Activated CD4-positive, alpha-beta T cell treated with anti-CD3 and anti-CD28 coated beads for 1 hour (primary cell): ENCODE results near the gene HACD3.
"Not testable (repeated sequence)": the region's sequence is repeated elsewhere in the genome, so short reads cannot be mapped to it uniquely, and the experiment has no call there.

Experiments
- DNase-seq: peaks from one replicate; pipeline ENCODE4 v3.0.0-alpha.2; 2020

The HACD3 gene

DNA sequence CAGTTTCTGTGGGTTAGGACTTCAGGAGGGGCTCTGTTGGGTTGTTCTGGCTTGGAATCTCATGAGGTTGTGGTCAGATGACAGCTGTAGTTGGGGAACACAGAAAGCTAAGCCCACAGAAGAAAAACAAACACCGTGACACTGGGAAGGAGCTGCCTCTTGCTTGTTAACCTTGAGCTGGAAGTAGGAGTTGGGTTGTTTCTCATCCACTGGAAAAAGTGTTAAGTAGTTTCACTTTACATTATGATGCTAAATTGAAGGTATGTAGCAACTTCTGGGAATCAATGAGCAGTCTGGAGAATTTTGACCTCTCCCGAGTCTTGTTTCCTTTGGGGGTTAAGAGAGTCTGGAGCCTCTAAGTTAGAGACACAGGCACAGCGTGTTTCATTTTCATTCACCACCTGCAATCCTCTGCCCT is 20.4 kb downstream of the HACD3 start:
- DNase-seq: no peak

DNA sequence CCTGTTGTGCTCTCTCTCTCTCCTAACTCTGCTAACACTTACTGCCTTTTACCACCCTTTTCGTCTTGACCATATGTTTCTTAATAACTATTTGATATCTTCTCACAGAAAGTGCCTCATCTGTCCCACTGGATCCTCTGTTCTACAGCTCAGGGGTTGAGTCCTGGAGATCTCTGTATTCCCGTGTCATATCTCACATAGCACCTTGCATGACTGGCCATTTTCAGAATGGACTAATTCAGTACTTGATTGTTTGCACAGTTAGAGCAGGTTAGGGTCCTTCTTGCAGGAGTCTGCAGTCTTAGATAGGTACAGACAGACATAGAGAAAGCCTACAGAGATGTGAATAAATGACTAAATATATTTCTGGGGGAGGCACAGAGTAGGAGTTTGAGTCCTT is 20.9 kb downstream of the HACD3 start:
- no peak for DNase-seq

DNA sequence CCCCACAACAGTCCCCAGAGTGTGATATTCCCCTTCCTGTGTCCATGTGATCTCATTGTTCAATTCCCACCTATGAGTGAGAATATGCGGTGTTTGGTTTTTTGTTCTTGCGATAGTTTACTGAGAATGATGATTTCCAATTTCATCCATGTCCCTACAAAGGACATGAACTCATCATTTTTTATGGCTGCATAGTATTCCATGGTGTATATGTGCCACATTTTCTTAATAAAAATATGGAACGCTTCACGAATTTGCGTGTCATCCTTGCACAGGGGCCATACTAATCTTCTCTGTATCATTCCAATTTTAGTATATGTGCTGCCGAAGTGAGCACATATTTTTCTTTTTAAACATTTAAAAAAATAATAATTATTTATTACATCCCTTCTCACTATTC is 22.6 kb downstream of the HACD3 start:
- not testable (repeated sequence) for DNase-seq

- no peak for DNase-seq
Observed at GRCh38 chr15:65553691-65554090, 23.4 kb downstream of the HACD3 start.

DNA sequence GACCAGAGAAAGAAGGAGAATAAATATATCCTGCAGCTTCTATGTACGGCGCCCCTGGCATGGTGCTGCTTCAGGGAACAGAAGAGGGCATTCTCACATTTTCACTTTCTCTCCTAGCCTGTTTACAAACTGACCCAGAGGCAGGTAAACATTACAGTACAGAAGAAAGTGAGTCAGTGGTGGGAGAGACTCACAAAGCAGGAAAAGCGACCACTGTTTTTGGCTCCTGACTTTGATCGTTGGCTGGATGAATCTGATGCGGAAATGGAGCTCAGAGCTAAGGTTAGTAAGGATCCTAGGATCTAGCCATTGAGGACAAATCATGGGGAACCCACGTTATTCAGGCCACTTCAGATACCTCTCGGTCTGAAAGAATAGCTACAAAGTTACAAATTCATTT is 26.4 kb downstream of the HACD3 start:
- no peak for DNase-seq

GRCh38 chr15:65558336-65558735 is 28.1 kb downstream of the HACD3 start:
- no peak for DNase-seq

DNA sequence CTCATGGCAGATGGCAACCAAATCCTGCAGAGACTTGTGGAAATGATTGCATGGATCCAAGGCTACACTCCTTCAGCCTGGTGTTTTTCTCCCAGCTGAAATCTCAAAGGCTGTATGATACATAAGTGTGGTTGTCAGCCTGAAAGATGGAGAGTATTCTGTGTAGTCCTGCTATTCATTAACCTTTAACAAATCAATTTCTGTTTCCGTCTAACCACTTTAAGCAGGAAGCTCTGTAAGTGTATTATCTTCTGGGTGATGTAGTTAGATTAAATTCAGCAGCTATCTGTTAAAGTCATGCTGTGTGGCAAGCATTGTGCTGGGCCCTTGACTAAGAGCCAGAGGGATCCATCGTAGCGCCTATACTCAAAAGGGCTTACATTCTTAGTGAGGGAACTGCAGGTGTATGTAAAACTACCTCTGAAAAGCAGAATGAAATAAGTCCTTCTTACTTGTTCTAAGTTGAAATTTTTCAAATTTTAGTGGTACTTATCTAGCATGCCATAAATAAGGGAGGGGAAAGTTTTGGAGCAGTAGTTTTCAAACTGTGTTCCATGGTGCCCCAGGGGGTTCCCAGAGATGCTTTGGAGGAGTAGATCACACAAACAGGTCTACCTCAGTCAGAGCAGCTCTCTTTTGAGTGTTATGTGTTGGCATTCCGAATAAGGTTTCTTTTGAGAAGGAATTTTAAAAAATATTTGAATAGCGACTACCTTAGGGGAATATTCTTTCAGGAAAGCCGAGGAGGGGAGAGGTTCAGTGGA is 28.9 kb downstream of the HACD3 start:
- no peak for DNase-seq

GRCh38 chr15:65559941-65560340 is 29.7 kb downstream of the HACD3 start:
- DNase-seq: no peak

- no peak for DNase-seq
Observed at GRCh38 chr15:65561934-65562333, 31.7 kb downstream of the HACD3 start.

DNA sequence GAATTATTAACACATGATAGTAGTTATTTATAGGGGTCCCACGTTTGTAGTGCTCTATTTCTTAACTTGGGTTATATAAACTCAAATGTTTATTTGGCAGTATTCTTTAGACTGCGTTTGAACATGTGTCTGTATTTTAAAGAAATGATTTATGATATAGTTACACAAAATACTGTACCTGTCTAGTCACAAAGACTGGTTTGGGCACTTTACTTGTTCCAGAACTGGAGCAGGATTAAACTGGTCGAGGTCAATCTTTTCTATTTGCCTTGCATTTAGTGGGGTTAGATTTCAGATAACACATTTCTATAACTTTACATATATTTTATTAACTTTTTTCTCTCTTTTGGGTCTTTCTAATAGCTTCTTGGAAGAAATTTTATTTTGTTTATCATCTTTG is 39.5 kb downstream of the HACD3 start:
- no peak for DNase-seq

GRCh38 chr15:65571971-65572370 is 41.7 kb downstream of the HACD3 start:
- DNase-seq: no peak

DNA sequence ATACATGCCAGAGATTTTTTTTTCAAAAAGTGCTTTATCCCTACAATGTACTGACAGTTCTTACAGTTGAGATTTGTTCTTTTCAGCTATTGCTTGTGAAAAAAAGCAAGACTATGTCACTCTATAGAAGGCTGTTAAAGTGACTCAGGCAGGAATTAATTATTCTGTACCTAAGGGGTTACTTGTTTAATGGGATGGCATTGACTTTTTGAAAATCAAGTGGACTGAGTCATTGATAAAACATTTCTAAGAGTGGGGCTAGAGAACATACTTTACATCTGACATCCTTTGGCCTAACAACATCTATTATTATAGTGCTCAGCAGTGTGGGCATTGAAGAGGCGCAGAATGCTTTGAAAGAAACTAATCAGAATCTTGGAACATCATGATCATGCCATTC is 46.4 kb downstream of the HACD3 start:
- no peak for DNase-seq

- no peak for DNase-seq
Observed at GRCh38 chr15:65577129-65577996, 47.1 kb downstream of the HACD3 start.

DNA sequence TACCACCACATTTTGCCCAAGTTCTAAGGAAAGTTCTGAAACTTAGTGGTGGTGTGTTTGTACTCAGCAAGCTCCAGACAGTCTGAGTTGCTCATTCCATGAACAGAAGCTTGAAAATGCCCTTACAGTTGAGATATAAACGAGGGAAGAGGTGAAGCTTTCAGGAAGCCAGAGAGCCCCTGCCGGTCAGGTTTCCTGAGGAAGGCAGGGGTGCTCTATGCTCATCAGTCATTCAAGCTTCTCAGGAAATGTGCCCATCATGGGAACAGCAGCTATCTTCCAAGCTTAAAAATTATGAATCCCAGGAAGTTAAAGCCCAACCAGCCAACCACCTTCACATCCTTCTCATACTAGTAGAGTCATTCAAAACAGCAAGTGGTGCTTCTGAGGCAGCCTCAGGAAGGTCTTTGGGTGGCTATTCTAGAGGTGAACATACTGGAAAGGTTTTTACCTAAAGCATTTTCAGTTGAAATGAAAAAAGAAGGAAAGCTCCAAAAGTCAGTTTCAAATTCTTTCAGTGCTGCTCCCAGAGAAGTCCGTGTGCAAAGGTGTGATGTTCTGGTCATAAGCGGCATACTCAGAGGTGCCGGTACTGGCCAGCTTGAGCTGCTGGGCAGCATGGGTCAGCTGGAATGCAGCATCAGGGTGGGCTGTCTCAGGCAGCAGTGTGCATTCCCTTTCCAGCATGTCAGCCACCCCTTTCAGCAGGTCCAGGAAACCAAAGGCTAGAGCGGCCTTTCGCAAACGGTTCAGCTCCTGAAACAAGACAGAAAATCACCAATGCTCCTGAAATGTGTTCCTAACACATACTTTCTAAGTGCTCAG is 48.9 kb downstream of the HACD3 start:
- no peak for DNase-seq

DNA sequence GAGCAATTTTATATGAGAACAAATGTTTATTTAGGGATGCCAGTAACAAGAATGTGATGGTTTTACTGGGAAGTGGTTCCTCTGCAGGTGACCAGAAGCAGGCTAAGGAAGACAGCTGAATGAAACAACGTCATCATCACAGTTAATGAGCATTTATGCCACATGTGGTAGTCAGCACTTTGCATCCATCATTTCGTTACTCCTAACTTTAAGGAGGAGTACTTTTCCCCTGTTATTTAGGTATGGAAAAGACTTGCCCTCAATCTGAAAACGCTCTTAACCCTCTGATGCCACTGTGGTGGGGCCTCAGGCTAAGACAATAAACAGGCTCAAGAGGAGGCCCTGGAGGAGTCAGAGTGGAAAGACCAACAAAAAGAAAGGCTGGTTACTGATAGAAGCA is 49.5 kb downstream of the HACD3 start:
- no peak for DNase-seq

DNA sequence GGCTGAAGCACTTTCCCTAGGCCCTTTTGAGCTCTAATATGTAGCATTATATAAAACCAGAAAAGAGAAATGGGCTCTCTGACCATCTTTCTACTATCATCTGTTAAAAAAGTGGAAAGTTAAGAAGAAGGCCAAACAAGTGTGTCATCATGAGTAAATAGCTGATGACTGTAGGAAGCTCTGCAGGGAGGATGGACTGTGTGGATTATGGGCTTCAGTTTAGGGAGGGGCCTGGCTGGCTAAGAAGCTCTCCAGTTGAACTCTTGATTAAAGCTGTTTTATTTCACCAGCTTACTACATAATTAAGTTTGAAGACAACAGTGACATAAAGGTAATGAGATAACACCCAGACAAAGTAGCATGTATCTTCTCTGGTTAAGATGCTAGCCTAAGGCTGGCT is 50.0 kb downstream of the HACD3 start:
- DNase-seq: no peak

DNA sequence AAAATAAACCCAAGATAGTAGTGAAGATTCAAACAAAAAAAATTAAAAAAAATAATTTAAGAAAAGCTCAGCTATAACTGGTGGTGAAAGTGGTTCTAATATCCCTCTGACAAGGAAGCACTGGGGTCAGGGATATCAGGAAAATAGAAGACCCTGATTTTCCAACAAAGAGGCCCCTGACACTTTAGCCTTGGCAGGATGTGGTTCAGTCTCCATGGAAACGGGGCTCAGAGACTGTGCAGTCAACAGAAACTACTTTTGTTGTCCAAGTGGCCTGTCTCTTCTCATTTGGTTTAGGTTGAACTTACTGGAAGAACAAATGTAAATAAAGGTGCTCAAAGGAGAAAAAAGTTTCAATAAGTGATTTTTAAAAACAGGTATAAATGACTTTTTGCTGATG is 53.4 kb downstream of the HACD3 start:
- DNase-seq: no peak

- no peak for DNase-seq
Observed at GRCh38 chr15:65584241-65584640, 54.0 kb downstream of the HACD3 start.

DNA sequence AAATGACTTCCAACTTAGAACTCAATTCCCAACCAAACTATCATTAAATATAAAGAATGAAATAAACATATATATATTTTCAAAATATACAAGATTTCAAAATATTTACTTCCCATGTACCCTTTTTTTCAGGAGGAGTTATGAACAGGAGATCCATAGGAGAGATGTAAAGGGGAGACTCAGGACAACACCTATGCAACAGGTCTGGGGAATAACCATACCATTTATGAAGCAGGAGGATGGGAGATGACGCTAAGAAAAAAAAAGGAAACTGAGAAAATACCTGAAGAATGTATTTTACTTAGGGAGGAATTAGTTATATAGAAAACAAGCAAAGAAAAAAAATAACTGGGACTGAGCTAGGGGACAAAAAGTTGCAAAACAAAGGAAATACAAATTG is 56.8 kb downstream of the HACD3 start:
- no peak for DNase-seq

GRCh38 chr15:65595960-65596359 is 65.7 kb downstream of the HACD3 start:
- DNase-seq: no peak

DNA sequence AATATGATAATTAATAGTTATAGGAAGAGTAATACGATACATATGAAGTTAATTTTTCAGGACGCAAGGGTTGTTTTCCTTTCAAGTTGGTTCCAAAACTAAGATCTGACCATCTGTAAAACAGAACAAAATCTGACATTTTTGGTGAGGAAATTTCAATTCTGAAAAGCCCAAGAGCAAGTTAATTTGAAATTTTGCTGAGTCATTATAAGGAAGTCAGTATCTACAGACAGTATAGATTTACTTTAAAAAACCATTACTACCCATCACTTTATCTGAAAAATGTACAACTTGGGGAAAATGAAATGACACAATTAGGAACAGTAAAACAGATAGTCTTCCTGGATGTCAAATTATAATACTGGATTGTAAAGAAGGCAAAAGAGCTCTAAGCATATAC is 68.2 kb downstream of the HACD3 start:
- DNase-seq: no peak

GRCh38 chr15:65599677-65600076 is 69.4 kb downstream of the HACD3 start:
- DNase-seq: no peak

- DNase-seq: no peak
Observed at GRCh38 chr15:65603134-65603533, 72.9 kb downstream of the HACD3 start.
